Gastrocnemius medialis (tissue), 4 donors: ENCODE measurements around the gene CDCA4.

ENCODE experiments used
- CTCF ChIP-seq, 5 experiments: fragments of 450-650 bp in 3 of 5; fragments of 200-600 bp in 2 of 5; sonication (generic) in 2 of 5; IDR thresholded peaks in 4 of 5; conservative IDR thresholded peaks in 1 of 5; 1 replicate in 4 of 5; 2 replicates in 1 of 5; pipeline ENCODE4 v1.5.1; 2016 to 2019; ENCODE audit warnings: antibody characterized with exemption in 5 of 5, mild to moderate bottlenecking in 3 of 5, moderate library complexity in 3 of 5
- POLR2A ChIP-seq, 2 donors: fragments of 450-650 bp; IDR thresholded peaks; one replicate each; pipeline ENCODE4 v1.6.1; 2017; ENCODE audit warnings: antibody characterized with exemption in 2 of 2, mild to moderate bottlenecking in 2 of 2, moderate library complexity in 2 of 2

GRCh38 chr14:105010106-105010505 lies 10.8 kb downstream of the CDCA4 start:
- TF ChIP-seq CTCF (IDR thresholded peaks at IDR 0.05 in 4 of 5, conservative IDR thresholded peaks at IDR 0.05 in 1 of 5) (no peak), POLR2A (IDR thresholded peaks at IDR 0.05) (no peak)
